LoVo (cell line): ENCODE results near the gene DCTN5.
A peak's percentile ranks its signal among the peaks of the same experiment; 100 is the strongest.
"Not testable (repeated sequence)": the region's sequence is repeated elsewhere in the genome, so short reads cannot be mapped to it uniquely, and the experiment has no call there.

Source experiments
- DNase-seq: peaks from one replicate; pipeline ENCODE4 v3.0.0-alpha.2; 2016; ENCODE audit warnings: low spot score

DCTN5 gene

GRCh38 chr16:23694265-23694643 is 53.0 kb downstream of the DCTN5 start:
- DNase-seq = no peak

- DNase-seq = no peak
Observed at GRCh38 chr16:23694644-23695373, 53.5 kb downstream of the DCTN5 start.

- no peak for DNase-seq
Observed at GRCh38 chr16:23695756-23696155, 54.5 kb downstream of the DCTN5 start.

- peak; percentile 84 for DNase-seq
Observed at GRCh38 chr16:23699100-23699499, 57.8 kb downstream of the DCTN5 start.

GRCh38 chr16:23700093-23700492 is 58.8 kb downstream of the DCTN5 start:
- no peak for DNase-seq

- DNase-seq = no peak
Observed at GRCh38 chr16:23700509-23700908, 59.2 kb downstream of the DCTN5 start.

GRCh38 chr16:23701045-23701444 is 59.8 kb downstream of the DCTN5 start:
- no peak for DNase-seq

- no peak for DNase-seq
Observed at GRCh38 chr16:23702951-23703350, 61.7 kb downstream of the DCTN5 start.

GRCh38 chr16:23704772-23705516 is 63.7 kb downstream of the DCTN5 start:
- no peak for DNase-seq

GRCh38 chr16:23705517-23705902 is 64.2 kb downstream of the DCTN5 start:
- no peak for DNase-seq

- DNase-seq = no peak
Observed at GRCh38 chr16:23706439-23706838, 65.2 kb downstream of the DCTN5 start.

- no peak for DNase-seq
Observed at GRCh38 chr16:23709536-23709935, 68.3 kb downstream of the DCTN5 start.

- no peak for DNase-seq
Observed at GRCh38 chr16:23710008-23710407, 68.7 kb downstream of the DCTN5 start.

- no peak for DNase-seq
Observed at GRCh38 chr16:23710504-23710903, 69.2 kb downstream of the DCTN5 start.

- peak; percentile 50 for DNase-seq
Observed at GRCh38 chr16:23711785-23712184, 70.5 kb downstream of the DCTN5 start.

GRCh38 chr16:23712976-23713375 is 71.7 kb downstream of the DCTN5 start, which contains the start of gene ERN2:
Gene ERN2 (minus strand): TSS chr16:23713222. CDS start chr16:23713187, 35 bp downstream.
- no peak for DNase-seq

GRCh38 chr16:23716484-23716883 is 75.2 kb downstream of the DCTN5 start:
- no peak for DNase-seq

GRCh38 chr16:23722613-23723240 is 81.5 kb downstream of the DCTN5 start:
- DNase-seq = not testable (repeated sequence)

- DNase-seq = no peak
Observed at GRCh38 chr16:23724096-23724784, 83.0 kb downstream of the DCTN5 start.

- DNase-seq = no peak
Observed at GRCh38 chr16:23724785-23725131, 83.5 kb downstream of the DCTN5 start.

GRCh38 chr16:23726710-23727109 is 85.4 kb downstream of the DCTN5 start:
- no peak for DNase-seq
